Osteoblast (primary cell): ENCODE measurements around the gene REPS2. TPM values are rescaled to one million over a fixed set of nuclear protein-coding genes. Genes with fewer than 3 reads are reported as not detected.

Experiments used
- DNase-seq: peaks from one replicate; pipeline ENCODE4 v3.0.0; 2011; ENCODE audit warnings: low spot score, mixed read lengths; ENCODE audit not compliant: insufficient read length; ENCODE audit errors: missing footprints
- H2AFZ ChIP-seq: 2 replicates; pipeline ENCODE4 v1.6.0; 2011; ENCODE audit warnings: mild to moderate bottlenecking, low read length
- H3K27ac ChIP-seq: 2 replicates; pipeline ENCODE4 v1.5.1; 2011; ENCODE audit warnings: mild to moderate bottlenecking, low read depth, low read length, moderate library complexity
- H3K27me3 ChIP-seq: 2 replicates; pipeline ENCODE4 v1.6.0; 2012; ENCODE audit warnings: mild to moderate bottlenecking, control low read depth, inconsistent platforms, low read length, moderate library complexity; ENCODE audit not compliant: insufficient read depth
- H3K36me3 ChIP-seq: 2 replicates; pipeline ENCODE4 v1.5.1; 2011; ENCODE audit warnings: mild to moderate bottlenecking, low read length, control low read depth, moderate library complexity; ENCODE audit not compliant: insufficient read depth
- H3K4me1 ChIP-seq: 2 replicates; pipeline ENCODE4 v1.5.1; 2011; ENCODE audit warnings: mild to moderate bottlenecking, low read length, control low read depth, moderate library complexity; ENCODE audit not compliant: insufficient read depth
- H3K4me2 ChIP-seq: 2 replicates; pipeline ENCODE4 v1.6.0; 2011; ENCODE audit warnings: mild to moderate bottlenecking, low read length; ENCODE audit not compliant: insufficient read depth
- H3K4me3 ChIP-seq: fragments of 200-600 bp; sonication (generic); 3 replicates; pipeline ENCODE4 v1.5.1; 2012; ENCODE audit warnings: mild to moderate bottlenecking, low read length, inconsistent platforms; ENCODE audit not compliant: insufficient read depth
- H3K79me2 ChIP-seq: 2 replicates; pipeline ENCODE4 v1.6.0; 2012; ENCODE audit warnings: mild to moderate bottlenecking, low read length, control low read depth, inconsistent platforms; ENCODE audit not compliant: insufficient read depth
- H3K9me3 ChIP-seq: 2 replicates; pipeline ENCODE4 v1.5.1; 2011; ENCODE audit warnings: low read depth, low read length, control low read depth
- H4K20me1 ChIP-seq: 2 replicates; pipeline ENCODE4 v1.6.0; 2012; ENCODE audit warnings: mild to moderate bottlenecking, low read length, control low read depth; ENCODE audit not compliant: insufficient read depth
- total RNA-seq: library from RNA; depleted of rRNA; stranded (reverse); fragments of >200 nt; gene quantifications from 2 replicates; pipeline ENCODE4 v1.2.3, GENCODE V29; 2012
- TF ChIP-seq, protein P1 (sequence below): IDR thresholded peaks from 2 replicates; pipeline ENCODE4 v1.5.1; 2011; ENCODE audit warnings: mild to moderate bottlenecking, low read depth, low read length, moderate library complexity; ENCODE audit errors: extremely low read depth

Gene REPS2
- total RNA-seq, 1 donor = 0.72 TPM

DNA sequence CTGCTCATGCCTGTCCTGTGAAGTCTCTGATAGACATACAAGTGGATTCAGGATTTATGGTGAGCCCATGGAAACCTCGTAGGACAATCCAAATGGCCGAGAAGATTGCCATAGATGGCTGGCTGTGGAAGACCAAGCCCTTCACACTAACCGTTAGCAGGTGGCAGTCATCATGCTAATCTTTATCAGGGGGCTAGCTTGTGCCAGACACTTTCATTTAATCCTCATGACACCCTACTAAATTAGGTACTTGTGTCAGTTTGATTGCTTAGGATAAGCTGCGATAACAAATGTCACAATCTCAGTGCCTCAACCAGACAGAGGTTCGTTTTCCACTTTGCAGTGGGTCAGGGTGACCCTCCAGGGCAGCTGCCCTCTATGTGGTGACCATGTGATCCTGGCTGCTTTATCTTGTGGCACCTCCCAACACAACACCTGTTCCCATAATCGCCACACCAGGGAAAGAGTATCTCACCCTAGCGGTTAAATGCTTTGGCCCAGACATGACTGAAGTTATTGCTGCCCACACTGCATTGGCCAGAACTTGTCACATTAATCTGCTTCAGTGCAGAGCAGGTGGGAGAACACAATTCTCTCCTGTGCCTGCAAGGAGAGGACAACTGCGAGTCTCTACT, 60.8 kb downstream of the REPS2 start:
- TF ChIP-seq, protein P1, sequence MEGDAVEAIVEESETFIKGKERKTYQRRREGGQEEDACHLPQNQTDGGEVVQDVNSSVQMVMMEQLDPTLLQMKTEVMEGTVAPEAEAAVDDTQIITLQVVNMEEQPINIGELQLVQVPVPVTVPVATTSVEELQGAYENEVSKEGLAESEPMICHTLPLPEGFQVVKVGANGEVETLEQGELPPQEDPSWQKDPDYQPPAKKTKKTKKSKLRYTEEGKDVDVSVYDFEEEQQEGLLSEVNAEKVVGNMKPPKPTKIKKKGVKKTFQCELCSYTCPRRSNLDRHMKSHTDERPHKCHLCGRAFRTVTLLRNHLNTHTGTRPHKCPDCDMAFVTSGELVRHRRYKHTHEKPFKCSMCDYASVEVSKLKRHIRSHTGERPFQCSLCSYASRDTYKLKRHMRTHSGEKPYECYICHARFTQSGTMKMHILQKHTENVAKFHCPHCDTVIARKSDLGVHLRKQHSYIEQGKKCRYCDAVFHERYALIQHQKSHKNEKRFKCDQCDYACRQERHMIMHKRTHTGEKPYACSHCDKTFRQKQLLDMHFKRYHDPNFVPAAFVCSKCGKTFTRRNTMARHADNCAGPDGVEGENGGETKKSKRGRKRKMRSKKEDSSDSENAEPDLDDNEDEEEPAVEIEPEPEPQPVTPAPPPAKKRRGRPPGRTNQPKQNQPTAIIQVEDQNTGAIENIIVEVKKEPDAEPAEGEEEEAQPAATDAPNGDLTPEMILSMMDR = no peak
- no peak overlapping the region for H3K4me2 ChIP-seq
- H3K4me1 ChIP-seq = no peaks in the 10 kb centered on the region
- no peaks in the 10 kb centered on the region for H3K36me3 ChIP-seq
- no peak overlapping the region for H2AFZ ChIP-seq
- peaks cover 32% of the 10 kb centered on the region for H3K27me3 ChIP-seq
- no peak overlapping the region for H3K4me3 ChIP-seq
- H4K20me1 ChIP-seq = no peaks in the 10 kb centered on the region
- no peak overlapping the region for H3K27ac ChIP-seq
- peak; percentile 21 for DNase-seq
- no peaks in the 10 kb centered on the region for H3K79me2 ChIP-seq
- no peaks in the 10 kb centered on the region for H3K9me3 ChIP-seq

GRCh38 chrX:17009856-17010625, 63.6 kb downstream of the REPS2 start:
- DNase-seq = no peak
- peaks cover 27% of the 10 kb centered on the region for H3K27me3 ChIP-seq
- no peak overlapping the region for H3K4me3 ChIP-seq
- H3K9me3 ChIP-seq = no peaks in the 10 kb centered on the region
- TF ChIP-seq, protein P1 = no peak
- no peak overlapping the region for H3K4me2 ChIP-seq
- no peaks in the 10 kb centered on the region for H3K79me2 ChIP-seq
- no peak overlapping the region for H2AFZ ChIP-seq
- no peaks in the 10 kb centered on the region for H3K4me1 ChIP-seq
- H3K36me3 ChIP-seq = no peaks in the 10 kb centered on the region
- H4K20me1 ChIP-seq = no peaks in the 10 kb centered on the region
- H3K27ac ChIP-seq = no peak overlapping the region

DNA sequence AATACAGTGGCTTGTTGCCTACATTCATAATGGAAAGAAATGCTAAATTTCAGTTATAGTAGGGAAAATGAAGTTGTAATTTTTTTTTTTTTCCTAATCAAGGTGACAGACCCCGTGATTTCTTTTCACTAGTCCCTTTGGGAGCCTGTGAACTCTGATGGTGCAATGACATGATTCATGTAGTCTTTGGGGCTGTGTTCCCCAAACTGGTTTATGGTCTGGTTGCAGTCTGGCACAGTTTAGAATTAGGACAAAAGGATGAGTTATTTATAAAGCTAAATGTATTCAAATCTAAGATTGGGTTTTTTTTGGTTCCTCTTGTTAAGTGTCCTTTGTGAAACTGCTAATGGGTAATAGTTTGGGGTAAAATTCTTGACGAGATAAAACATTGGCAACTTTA, 66.0 kb downstream of the REPS2 start:
- DNase-seq = no peak
- Histone ChIP-seq H3K4me1 (no peaks in the 10 kb centered on the region), H3K79me2 (no peaks in the 10 kb centered on the region), H3K9me3 (no peaks in the 10 kb centered on the region), H2AFZ (no peak overlapping the region), H3K27me3 (peaks cover 18% of the 10 kb centered on the region), H3K4me3 (no peak overlapping the region), H3K36me3 (no peaks in the 10 kb centered on the region), H3K4me2 (no peak overlapping the region), H4K20me1 (no peaks in the 10 kb centered on the region), H3K27ac (no peak overlapping the region)
- TF ChIP-seq, protein P1 = no peak

DNA sequence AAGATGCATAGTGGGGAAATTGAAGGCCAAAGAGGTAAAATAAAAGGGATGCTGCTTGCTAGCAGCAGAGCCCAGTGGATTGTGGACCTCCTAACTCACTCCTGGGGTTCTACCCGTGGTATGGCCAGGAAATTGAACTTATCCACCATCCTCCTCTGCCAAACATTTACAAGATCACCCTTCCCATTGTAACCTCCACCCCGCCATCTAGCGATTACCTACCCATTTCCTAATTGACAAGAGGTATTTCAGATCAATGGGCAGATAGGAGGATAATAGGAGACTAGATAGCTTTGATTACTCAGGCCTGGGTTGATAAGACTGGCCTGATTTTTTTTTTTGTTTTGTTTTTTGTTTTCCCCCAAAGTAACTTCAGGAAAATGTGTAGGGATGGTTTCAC, 67.8 kb downstream of the REPS2 start:
- H3K9me3 ChIP-seq = no peaks in the 10 kb centered on the region
- no peaks in the 10 kb centered on the region for H3K36me3 ChIP-seq
- H3K27me3 ChIP-seq = peaks cover 11% of the 10 kb centered on the region
- H3K4me2 ChIP-seq = no peak overlapping the region
- H3K27ac ChIP-seq = no peak overlapping the region
- no peak overlapping the region for H3K4me3 ChIP-seq
- no peaks in the 10 kb centered on the region for H3K4me1 ChIP-seq
- no peak for DNase-seq
- H2AFZ ChIP-seq = no peak overlapping the region
- H3K79me2 ChIP-seq = no peaks in the 10 kb centered on the region
- TF ChIP-seq, protein P1 = no peak
- H4K20me1 ChIP-seq = no peaks in the 10 kb centered on the region
